SK-N-SH treated with all-trans-retinoic acid at 6 μM for 48 hours (cell line): Measurements from ENCODE around the gene ANXA5.

ENCODE experiments used
- ARNTL ChIP-seq: fragments of 450-650 bp; formaldehyde crosslinking; IDR thresholded peaks from 2 replicates; pipeline ENCODE4 v1.5.0; 2020; ENCODE audit warnings: low read depth, mild to moderate bottlenecking, moderate library complexity, borderline replicate concordance
- BACH2 ChIP-seq: fragments of 250-450 bp; sonication (Bioruptor Pico); IDR thresholded peaks from 2 replicates; pipeline ENCODE4 v1.9.0; 2021; ENCODE audit warnings: mild to moderate bottlenecking, borderline replicate concordance
- CREB5 ChIP-seq: fragments of 250-450 bp; sonication (Bioruptor Pico); IDR thresholded peaks from 2 replicates; pipeline ENCODE4 v1.5.1; 2020; ENCODE audit warnings: low read depth, mild to moderate bottlenecking, moderate library complexity
- CSDC2 ChIP-seq: fragments of 250-450 bp; sonication (Bioruptor Pico); IDR thresholded peaks from 2 replicates; pipeline ENCODE4 v1.5.0; 2020; ENCODE audit warnings: mild to moderate bottlenecking, moderate library complexity
- ESRRG ChIP-seq: fragments of 250-450 bp; sonication (Bioruptor Pico); IDR thresholded peaks from 2 replicates; pipeline ENCODE4 v1.6.1; 2021; ENCODE audit warnings: mild to moderate bottlenecking
- RARB ChIP-seq: fragments of 250-450 bp; sonication (Bioruptor Pico); IDR thresholded peaks from 2 replicates; pipeline ENCODE4 v1.8.0; 2021; ENCODE audit warnings: mild to moderate bottlenecking, moderate library complexity
- ZFP3 ChIP-seq: fragments of 250-450 bp; sonication (Bioruptor Pico); IDR thresholded peaks from 2 replicates; pipeline ENCODE4 v1.5.0; 2020; ENCODE audit warnings: mild to moderate bottlenecking, moderate library complexity
- ZFP30 ChIP-seq: fragments of 450-650 bp; formaldehyde crosslinking; IDR thresholded peaks from 2 replicates; pipeline ENCODE4 v1.5.0; 2022; ENCODE audit warnings: mild to moderate bottlenecking, moderate library complexity
- ZNF565 ChIP-seq: fragments of 450-650 bp; formaldehyde crosslinking; conservative IDR thresholded peaks from 2 replicates; pipeline ENCODE4 v1.5.0; 2020; ENCODE audit warnings: low read depth, mild to moderate bottlenecking, moderate library complexity
- ZNF8 ChIP-seq: fragments of 450-650 bp; formaldehyde crosslinking; IDR thresholded peaks from 2 replicates; pipeline ENCODE4 v1.5.0; 2020; ENCODE audit warnings: mild to moderate bottlenecking, moderate library complexity
- TF ChIP-seq, protein P1 (sequence below): fragments of 250-450 bp; sonication (Bioruptor Pico); IDR thresholded peaks from 2 replicates; pipeline ENCODE4 v1.8.0; 2020; ENCODE audit warnings: mild to moderate bottlenecking, moderate library complexity, borderline replicate concordance

GRCh38 chr4:121717680-121718237 is 21.0 kb upstream of the ANXA5 start:
- no peak for TF ChIP-seq CREB5 (CRISPR knock-in tag)
- TF ChIP-seq, protein P1, sequence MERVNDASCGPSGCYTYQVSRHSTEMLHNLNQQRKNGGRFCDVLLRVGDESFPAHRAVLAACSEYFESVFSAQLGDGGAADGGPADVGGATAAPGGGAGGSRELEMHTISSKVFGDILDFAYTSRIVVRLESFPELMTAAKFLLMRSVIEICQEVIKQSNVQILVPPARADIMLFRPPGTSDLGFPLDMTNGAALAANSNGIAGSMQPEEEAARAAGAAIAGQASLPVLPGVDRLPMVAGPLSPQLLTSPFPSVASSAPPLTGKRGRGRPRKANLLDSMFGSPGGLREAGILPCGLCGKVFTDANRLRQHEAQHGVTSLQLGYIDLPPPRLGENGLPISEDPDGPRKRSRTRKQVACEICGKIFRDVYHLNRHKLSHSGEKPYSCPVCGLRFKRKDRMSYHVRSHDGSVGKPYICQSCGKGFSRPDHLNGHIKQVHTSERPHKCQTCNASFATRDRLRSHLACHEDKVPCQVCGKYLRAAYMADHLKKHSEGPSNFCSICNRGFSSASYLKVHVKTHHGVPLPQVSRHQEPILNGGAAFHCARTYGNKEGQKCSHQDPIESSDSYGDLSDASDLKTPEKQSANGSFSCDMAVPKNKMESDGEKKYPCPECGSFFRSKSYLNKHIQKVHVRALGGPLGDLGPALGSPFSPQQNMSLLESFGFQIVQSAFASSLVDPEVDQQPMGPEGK (CRISPR knock-in tag): no peak
- TF ChIP-seq ZFP3: no peak
- TF ChIP-seq RARB: no peak
- TF ChIP-seq ESRRG (CRISPR knock-in tag): no peak
- TF ChIP-seq ARNTL: no peak
- TF ChIP-seq ZNF8 (CRISPR knock-in tag): no peak
- no peak for TF ChIP-seq BACH2
- TF ChIP-seq ZFP30 (CRISPR knock-in tag): no peak
- no peak for TF ChIP-seq CSDC2 (CRISPR knock-in tag)
- no peak for TF ChIP-seq ZNF565 (CRISPR knock-in tag)
